GM12873 (cell line): ENCODE data around the gene ITSN2.

ENCODE experiments used
- TF ChIP-seq, protein P1 (sequence below): IDR thresholded peaks from 2 replicates; pipeline ENCODE4 v1.5.1; 2012; ENCODE audit warnings: low read depth, mild to moderate bottlenecking, moderate library complexity, low read length, control low read depth; ENCODE audit not compliant: insufficient read depth; ENCODE audit errors: missing control alignments

Gene ITSN2

DNA sequence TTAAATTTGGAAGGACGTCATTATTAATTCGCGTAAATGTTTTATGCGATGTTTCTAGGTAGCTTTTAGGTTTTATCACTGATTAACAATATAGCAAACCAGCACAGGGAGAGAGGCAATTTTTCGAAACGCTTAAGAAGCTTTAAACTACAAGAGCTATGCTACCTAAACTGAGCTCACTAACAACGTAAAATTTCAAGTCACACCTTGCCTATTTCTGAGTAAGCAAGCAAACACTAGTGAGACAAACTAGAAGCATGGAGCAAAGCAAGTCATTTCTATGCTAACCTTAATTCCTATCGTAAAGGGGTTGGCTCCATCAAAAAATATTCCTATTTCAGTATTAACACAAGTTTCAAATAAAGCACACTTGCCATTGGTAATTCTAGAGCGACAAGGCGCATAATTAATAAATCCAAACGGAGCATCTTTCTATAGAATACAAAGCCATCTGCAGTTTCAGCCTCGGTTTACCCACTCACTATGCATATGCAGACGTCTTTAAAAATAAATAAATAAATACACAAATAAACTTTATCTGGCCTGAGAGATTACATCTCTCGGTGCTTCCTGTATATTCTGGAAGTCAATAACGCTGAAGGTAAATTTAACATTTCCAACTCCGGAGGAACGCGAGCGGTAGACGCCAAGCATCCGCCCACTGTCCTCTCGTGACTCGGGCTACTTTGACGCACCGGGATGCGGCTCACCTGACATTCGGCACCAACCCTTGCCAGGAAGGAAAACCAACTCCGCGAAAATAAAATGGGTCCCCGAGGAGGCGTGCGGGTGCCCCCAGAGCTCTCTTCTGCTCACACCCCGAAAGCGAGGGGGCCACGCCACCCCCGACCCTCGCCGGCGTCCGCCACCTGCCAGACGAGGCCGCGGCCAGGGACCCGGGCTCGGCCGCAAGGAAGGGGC, 947 bp downstream of the ITSN2 start:
- TF ChIP-seq, protein P1, sequence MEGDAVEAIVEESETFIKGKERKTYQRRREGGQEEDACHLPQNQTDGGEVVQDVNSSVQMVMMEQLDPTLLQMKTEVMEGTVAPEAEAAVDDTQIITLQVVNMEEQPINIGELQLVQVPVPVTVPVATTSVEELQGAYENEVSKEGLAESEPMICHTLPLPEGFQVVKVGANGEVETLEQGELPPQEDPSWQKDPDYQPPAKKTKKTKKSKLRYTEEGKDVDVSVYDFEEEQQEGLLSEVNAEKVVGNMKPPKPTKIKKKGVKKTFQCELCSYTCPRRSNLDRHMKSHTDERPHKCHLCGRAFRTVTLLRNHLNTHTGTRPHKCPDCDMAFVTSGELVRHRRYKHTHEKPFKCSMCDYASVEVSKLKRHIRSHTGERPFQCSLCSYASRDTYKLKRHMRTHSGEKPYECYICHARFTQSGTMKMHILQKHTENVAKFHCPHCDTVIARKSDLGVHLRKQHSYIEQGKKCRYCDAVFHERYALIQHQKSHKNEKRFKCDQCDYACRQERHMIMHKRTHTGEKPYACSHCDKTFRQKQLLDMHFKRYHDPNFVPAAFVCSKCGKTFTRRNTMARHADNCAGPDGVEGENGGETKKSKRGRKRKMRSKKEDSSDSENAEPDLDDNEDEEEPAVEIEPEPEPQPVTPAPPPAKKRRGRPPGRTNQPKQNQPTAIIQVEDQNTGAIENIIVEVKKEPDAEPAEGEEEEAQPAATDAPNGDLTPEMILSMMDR, result no peak

DNA sequence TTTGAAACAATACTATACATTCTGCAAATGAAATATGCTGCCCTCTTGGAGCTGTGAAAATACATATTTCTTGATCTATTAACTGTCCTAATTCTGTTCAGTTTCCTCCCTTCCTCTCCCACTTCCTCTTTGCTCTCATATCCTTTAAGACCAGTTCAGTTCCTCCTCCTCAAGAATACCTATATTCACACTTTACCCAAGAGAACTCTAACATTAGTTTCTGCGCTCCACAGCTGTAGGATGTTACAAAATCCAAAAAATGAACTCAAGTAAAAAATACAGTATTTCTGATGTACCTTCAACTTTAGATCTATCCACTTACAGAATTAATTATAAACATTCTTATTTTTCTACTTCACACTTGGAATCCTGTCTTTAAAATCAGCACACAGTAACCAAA, 5.4 kb downstream of the ITSN2 start:
- TF ChIP-seq, protein P1, result no peak

DNA sequence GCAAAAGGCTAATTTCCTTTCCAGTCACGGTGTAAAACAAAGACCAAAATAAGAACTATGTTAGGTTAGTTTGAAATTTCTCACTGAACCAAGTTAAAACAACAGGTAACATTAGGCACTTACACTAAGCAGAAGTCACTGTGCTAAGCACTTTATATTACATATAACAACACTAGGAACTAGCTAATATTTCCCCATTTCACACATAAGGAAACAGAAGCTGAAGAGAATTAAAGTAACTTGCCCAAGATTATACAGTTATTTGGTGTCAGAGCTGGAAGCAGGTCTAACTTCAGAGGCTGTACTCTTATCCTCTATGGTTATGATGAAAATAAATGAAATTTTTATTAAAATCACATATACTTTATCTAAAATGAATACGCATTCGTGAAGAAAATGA, 5.9 kb downstream of the ITSN2 start:
- TF ChIP-seq, protein P1, result no peak

DNA sequence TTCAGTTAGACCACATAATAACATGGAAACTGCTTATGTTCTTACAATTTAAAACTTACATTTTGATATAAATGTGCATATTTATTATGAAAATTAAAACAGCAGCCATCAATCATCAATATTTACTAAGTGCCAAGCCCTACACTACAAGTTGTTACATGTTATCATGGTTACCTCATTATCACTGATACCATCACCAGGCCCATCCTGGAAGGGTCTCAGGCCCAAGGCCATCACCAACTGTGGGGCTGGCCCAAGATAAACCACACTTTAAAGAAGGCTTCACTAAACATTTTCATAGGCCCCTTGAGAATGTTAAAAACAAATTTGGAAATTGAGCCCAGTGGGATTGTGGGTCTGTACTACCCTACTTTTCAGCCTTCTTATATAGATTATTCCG, 6.4 kb downstream of the ITSN2 start:
- TF ChIP-seq, protein P1, result no peak

DNA sequence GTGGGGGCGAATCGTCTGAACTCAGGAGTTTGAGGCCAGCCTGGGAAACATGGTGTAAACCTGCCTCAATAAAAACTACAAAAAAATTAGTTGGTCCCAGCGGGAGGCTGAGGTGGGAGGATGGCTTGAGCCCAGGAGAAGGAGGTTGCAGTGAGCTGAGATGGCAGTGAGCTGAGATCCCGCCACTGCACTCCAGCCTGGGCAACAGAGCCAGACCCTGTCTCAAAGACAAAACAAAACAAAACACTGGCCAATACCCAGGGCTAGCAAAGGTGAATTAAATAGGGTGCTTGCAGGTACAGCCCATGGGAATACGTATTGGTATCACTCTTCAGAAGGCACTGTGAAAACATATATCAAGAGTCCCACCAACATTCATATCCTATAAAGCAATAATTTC, 7.0 kb downstream of the ITSN2 start:
- TF ChIP-seq, protein P1, result no peak

DNA sequence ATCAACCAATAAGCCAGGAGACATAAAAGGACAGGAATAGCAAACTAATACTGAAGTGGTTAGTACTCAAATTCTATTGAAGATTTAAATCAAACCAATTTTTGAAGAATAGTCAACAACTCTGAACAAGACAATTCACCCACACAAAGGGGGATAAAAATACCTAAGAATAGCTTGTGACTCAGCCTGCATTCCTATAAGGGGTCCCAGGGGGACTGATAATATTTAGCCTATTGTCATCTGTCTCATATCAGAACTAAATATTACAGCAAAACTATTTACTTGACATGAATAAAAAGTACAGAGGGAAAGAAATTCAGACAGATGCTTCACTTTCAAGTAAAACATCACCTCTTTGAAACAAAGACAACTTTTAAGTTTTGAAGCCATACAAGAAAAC, 7.7 kb downstream of the ITSN2 start:
- TF ChIP-seq, protein P1, result no peak

DNA sequence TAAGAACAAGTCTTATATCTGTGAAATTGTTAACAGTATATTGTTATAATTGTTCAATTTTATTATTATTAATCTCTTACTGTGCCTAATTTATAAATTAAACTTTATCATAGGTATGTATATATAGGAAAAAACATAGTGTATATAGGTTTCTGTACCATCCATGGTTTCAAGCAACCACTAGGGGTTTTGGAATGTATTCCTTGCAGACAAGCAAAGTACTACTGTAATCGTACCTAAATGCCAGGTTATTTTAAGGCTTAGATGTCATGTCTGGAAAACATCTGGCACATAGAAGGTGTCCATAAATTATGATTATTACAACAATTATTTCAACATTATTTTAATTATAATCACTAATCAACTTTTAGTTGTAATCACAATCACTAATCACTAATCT, 8.4 kb downstream of the ITSN2 start:
- TF ChIP-seq, protein P1, result peak; percentile 19

DNA sequence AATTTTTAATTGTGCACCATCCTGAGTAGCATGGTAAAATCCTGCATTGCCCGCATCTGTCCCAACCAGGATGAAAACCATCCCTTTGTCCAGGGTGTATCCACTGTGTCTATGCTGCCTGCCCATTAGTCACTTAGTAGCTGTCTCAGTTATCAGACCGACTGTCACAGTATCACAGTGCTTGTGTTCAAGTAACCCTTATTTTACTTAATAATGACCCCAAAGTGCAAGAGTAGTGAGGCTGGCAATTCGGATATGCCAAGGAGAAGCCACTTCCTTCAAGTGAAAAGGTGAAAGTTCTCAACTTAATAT, 8.8 kb downstream of the ITSN2 start:
- TF ChIP-seq, protein P1, result no peak
